ENCODE results near the gene CDK14.

CDK14 gene

GRCh38 chr7:90570373-90570959, 25.7 kb upstream of the CDK14 start:
- no peak overlapping the region for H3K4me3 ChIP-seq
- H3K36me3 ChIP-seq (ENCODE audit: insufficient read depth, low read length) = no peaks in the 10 kb centered on the region
- no peak for DNase-seq (ENCODE audit: low read depth, low spot score)
- TF ChIP-seq EZH2 (IDR thresholded peaks at IDR 0.05) (no peak), POLR2AphosphoS5 (IDR thresholded peaks at IDR 0.05; ENCODE audit: borderline replicate concordance, low read depth, low read length) (no peak), FOXP2 (optimal IDR thresholded peaks at IDR 0.05; ENCODE audit: control extremely low read depth, extremely low read length, insufficient read depth) (no peak)
- H3K9me3 ChIP-seq (ENCODE audit: low read depth, low read length) = no peaks in the 10 kb centered on the region
- no peak overlapping the region for H3K27ac ChIP-seq
- no peak overlapping the region for H3K9ac ChIP-seq (ENCODE audit: insufficient read length)

- no peak overlapping the region for H3K9ac ChIP-seq (ENCODE audit: insufficient read length)
- H3K4me3 ChIP-seq = no peak overlapping the region
- H3K9me3 ChIP-seq (ENCODE audit: low read depth, low read length) = no peaks in the 10 kb centered on the region
- no peak overlapping the region for H3K27ac ChIP-seq
- no peak for DNase-seq (ENCODE audit: low read depth, low spot score)
- TF ChIP-seq FOXP2 (optimal IDR thresholded peaks at IDR 0.05; ENCODE audit: control extremely low read depth, extremely low read length, insufficient read depth) (no peak), EZH2 (IDR thresholded peaks at IDR 0.05) (no peak), POLR2AphosphoS5 (IDR thresholded peaks at IDR 0.05; ENCODE audit: borderline replicate concordance, low read depth, low read length) (no peak)
- H3K36me3 ChIP-seq (ENCODE audit: insufficient read depth, low read length) = no peaks in the 10 kb centered on the region
Measured at GRCh38 chr7:90574146-90574819, 21.8 kb upstream of the CDK14 start.

GRCh38 chr7:90574820-90575187, 21.3 kb upstream of the CDK14 start:
- Histone ChIP-seq H3K9ac (ENCODE audit: insufficient read length) (no peak overlapping the region), H3K9me3 (ENCODE audit: low read depth, low read length) (no peaks in the 10 kb centered on the region)
- DNase-seq (ENCODE audit: low read depth, low spot score) = no peak

GRCh38 chr7:90579181-90579688, 16.9 kb upstream of the CDK14 start:
- DNase-seq (ENCODE audit: low read depth, low spot score) = no peak
- TF ChIP-seq EZH2 (IDR thresholded peaks at IDR 0.05) (no peak), FOXP2 (optimal IDR thresholded peaks at IDR 0.05; ENCODE audit: control extremely low read depth, extremely low read length, insufficient read depth) (no peak), POLR2AphosphoS5 (IDR thresholded peaks at IDR 0.05; ENCODE audit: borderline replicate concordance, low read depth, low read length) (no peak)
- no peak overlapping the region for H3K27ac ChIP-seq
- no peak overlapping the region for H3K4me3 ChIP-seq
- H3K36me3 ChIP-seq (ENCODE audit: insufficient read depth, low read length) = no peaks in the 10 kb centered on the region
- H3K9me3 ChIP-seq (ENCODE audit: low read depth, low read length) = no peaks in the 10 kb centered on the region
- H3K9ac ChIP-seq (ENCODE audit: insufficient read length) = no peak overlapping the region

More at GRCh38 chr7:90574820-90575187, 21.3 kb upstream of the CDK14 start:
- H3K4me3 ChIP-seq = no peak overlapping the region
- no peak overlapping the region for H3K27ac ChIP-seq
- no peaks in the 10 kb centered on the region for H3K36me3 ChIP-seq (ENCODE audit: insufficient read depth, low read length)
- TF ChIP-seq FOXP2 (optimal IDR thresholded peaks at IDR 0.05; ENCODE audit: control extremely low read depth, extremely low read length, insufficient read depth) (no peak), POLR2AphosphoS5 (IDR thresholded peaks at IDR 0.05; ENCODE audit: borderline replicate concordance, low read depth, low read length) (no peak), EZH2 (IDR thresholded peaks at IDR 0.05) (no peak)

- no peak for DNase-seq (ENCODE audit: low read depth, low spot score)
- no peak overlapping the region for H3K27ac ChIP-seq
- H3K9ac ChIP-seq (ENCODE audit: insufficient read length) = no peak overlapping the region
- no peak for TF ChIP-seq FOXP2 (optimal IDR thresholded peaks at IDR 0.05; ENCODE audit: control extremely low read depth, extremely low read length, insufficient read depth)
- H3K4me3 ChIP-seq = no peak overlapping the region
- H3K36me3 ChIP-seq (ENCODE audit: insufficient read depth, low read length) = no peaks in the 10 kb centered on the region
- no peaks in the 10 kb centered on the region for H3K9me3 ChIP-seq (ENCODE audit: low read depth, low read length)
Measured at GRCh38 chr7:90580051-90580450, 16.1 kb upstream of the CDK14 start.

- no peaks in the 10 kb centered on the region for H3K9me3 ChIP-seq (ENCODE audit: low read depth, low read length)
- no peak overlapping the region for H3K9ac ChIP-seq (ENCODE audit: insufficient read length)
- H3K27ac ChIP-seq = no peak overlapping the region
- no peak for DNase-seq (ENCODE audit: low read depth, low spot score)
- no peak overlapping the region for H3K4me3 ChIP-seq
- H3K36me3 ChIP-seq (ENCODE audit: insufficient read depth, low read length) = no peaks in the 10 kb centered on the region
- no peak for TF ChIP-seq EZH2 (IDR thresholded peaks at IDR 0.05)
- TF ChIP-seq FOXP2 (optimal IDR thresholded peaks at IDR 0.05; ENCODE audit: control extremely low read depth, extremely low read length, insufficient read depth) = no peak
- TF ChIP-seq POLR2AphosphoS5 (IDR thresholded peaks at IDR 0.05; ENCODE audit: borderline replicate concordance, low read depth, low read length) = no peak
Measured at GRCh38 chr7:90582164-90582563, 14.0 kb upstream of the CDK14 start.

- H3K36me3 ChIP-seq (ENCODE audit: insufficient read depth, low read length) = no peaks in the 10 kb centered on the region
Measured at GRCh38 chr7:90584378-90584777, 11.7 kb upstream of the CDK14 start.

GRCh38 chr7:90586091-90586490, 10.0 kb upstream of the CDK14 start:
- H3K27ac ChIP-seq = no peak overlapping the region
- H3K9me3 ChIP-seq (ENCODE audit: low read depth, low read length) = no peaks in the 10 kb centered on the region
- TF ChIP-seq FOXP2 (optimal IDR thresholded peaks at IDR 0.05; ENCODE audit: control extremely low read depth, extremely low read length, insufficient read depth) (no peak), EZH2 (IDR thresholded peaks at IDR 0.05) (no peak), POLR2AphosphoS5 (IDR thresholded peaks at IDR 0.05; ENCODE audit: borderline replicate concordance, low read depth, low read length) (no peak)
- no peak overlapping the region for H3K4me3 ChIP-seq
- H3K36me3 ChIP-seq (ENCODE audit: insufficient read depth, low read length) = no peaks in the 10 kb centered on the region
- no peak for DNase-seq (ENCODE audit: low read depth, low spot score)
- H3K9ac ChIP-seq (ENCODE audit: insufficient read length) = no peak overlapping the region

More at GRCh38 chr7:90584378-90584777, 11.7 kb upstream of the CDK14 start:
- DNase-seq (ENCODE audit: low read depth, low spot score) = no peak
- no peak overlapping the region for H3K4me3 ChIP-seq
- H3K27ac ChIP-seq = no peak overlapping the region
- no peak overlapping the region for H3K9ac ChIP-seq (ENCODE audit: insufficient read length)
- no peaks in the 10 kb centered on the region for H3K9me3 ChIP-seq (ENCODE audit: low read depth, low read length)
- TF ChIP-seq FOXP2 (optimal IDR thresholded peaks at IDR 0.05; ENCODE audit: control extremely low read depth, extremely low read length, insufficient read depth) (no peak), EZH2 (IDR thresholded peaks at IDR 0.05) (no peak), POLR2AphosphoS5 (IDR thresholded peaks at IDR 0.05; ENCODE audit: borderline replicate concordance, low read depth, low read length) (no peak)

Data from SK-N-MC (cell line).